ENCODE data around the gene CCDC170.

Gene CCDC170

GRCh38 chr6:151494936-151495320 lies 1.1 kb downstream of the CCDC170 start:
- H3F3A ChIP-seq (ENCODE audit: insufficient read depth, low read length), result no peaks in the 10 kb centered on the region
- no peak overlapping the region for H3K9ac ChIP-seq (ENCODE audit: low read length)
- peak overlapping the region; percentile 55 for H3K4me3 ChIP-seq (ENCODE audit: low read length)
- TF ChIP-seq EZH2 (optimal IDR thresholded peaks at IDR 0.05; ENCODE audit: low read depth, low read length), result no peak
- TF ChIP-seq EZH2phosphoT487 (IDR thresholded peaks at IDR 0.05; ENCODE audit: low read length), result no peak
- TF ChIP-seq CTCF (IDR thresholded peaks at IDR 0.05; ENCODE audit: low read length), result no peak
- DNase-seq, result no peak
- peak overlapping the region; percentile 76 for H3K4me2 ChIP-seq (ENCODE audit: low read depth, low read length)
- no peaks in the 10 kb centered on the region for H3K9me3 ChIP-seq (replicated peaks; ENCODE audit: insufficient read depth, low read length)
- H3K9me2 ChIP-seq (replicated peaks; ENCODE audit: insufficient read depth, low read length), result no peaks in the 10 kb centered on the region
- H3K4me1 ChIP-seq (ENCODE audit: low read length), result 0 out of 2 replicates have a peak, but pooled peaks cover 4% of the 10 kb centered on the region
- no peaks in the 10 kb centered on the region for H3K36me3 ChIP-seq (replicated peaks; ENCODE audit: insufficient read depth, low read length)
- no peaks in the 10 kb centered on the region for H3K79me2 ChIP-seq (ENCODE audit: low read length)
- no peak overlapping the region for H3K27ac ChIP-seq (ENCODE audit: low read length)
- no peak overlapping the region for H2AFZ ChIP-seq (ENCODE audit: low read length)
- H4K20me1 ChIP-seq (ENCODE audit: insufficient read depth, low read length), result no peaks in the 10 kb centered on the region
- H3K27me3 ChIP-seq (replicated peaks; ENCODE audit: insufficient read depth, low read length), result no peaks in the 10 kb centered on the region

- Histone ChIP-seq H3K9me3 (replicated peaks; ENCODE audit: insufficient read depth, low read length) (no peaks in the 10 kb centered on the region), H4K20me1 (ENCODE audit: insufficient read depth, low read length) (no peaks in the 10 kb centered on the region), H3K9me2 (replicated peaks; ENCODE audit: insufficient read depth, low read length) (no peaks in the 10 kb centered on the region), H3K27me3 (replicated peaks; ENCODE audit: insufficient read depth, low read length) (no peaks in the 10 kb centered on the region), H3F3A (ENCODE audit: insufficient read depth, low read length) (no peaks in the 10 kb centered on the region), H3K36me3 (replicated peaks; ENCODE audit: insufficient read depth, low read length) (no peaks in the 10 kb centered on the region), H3K4me1 (ENCODE audit: low read length) (0 out of 2 replicates have a peak, but pooled peaks cover 4% of the 10 kb centered on the region), H3K79me2 (ENCODE audit: low read length) (no peaks in the 10 kb centered on the region), H3K27ac (ENCODE audit: low read length) (no peak overlapping the region), H2AFZ (ENCODE audit: low read length) (no peak overlapping the region), H3K4me2 (ENCODE audit: low read depth, low read length) (no peak overlapping the region), H3K9ac (ENCODE audit: low read length) (no peak overlapping the region), H3K4me3 (ENCODE audit: low read length) (no peak overlapping the region)
- no peak for DNase-seq
- TF ChIP-seq EZH2 (optimal IDR thresholded peaks at IDR 0.05; ENCODE audit: low read depth, low read length), result no peak
- TF ChIP-seq EZH2phosphoT487 (IDR thresholded peaks at IDR 0.05; ENCODE audit: low read length), result no peak
- TF ChIP-seq CTCF (IDR thresholded peaks at IDR 0.05; ENCODE audit: low read length), result no peak
Measured at GRCh38 chr6:151495380-151495779, 1.6 kb downstream of the CCDC170 start.

DNA sequence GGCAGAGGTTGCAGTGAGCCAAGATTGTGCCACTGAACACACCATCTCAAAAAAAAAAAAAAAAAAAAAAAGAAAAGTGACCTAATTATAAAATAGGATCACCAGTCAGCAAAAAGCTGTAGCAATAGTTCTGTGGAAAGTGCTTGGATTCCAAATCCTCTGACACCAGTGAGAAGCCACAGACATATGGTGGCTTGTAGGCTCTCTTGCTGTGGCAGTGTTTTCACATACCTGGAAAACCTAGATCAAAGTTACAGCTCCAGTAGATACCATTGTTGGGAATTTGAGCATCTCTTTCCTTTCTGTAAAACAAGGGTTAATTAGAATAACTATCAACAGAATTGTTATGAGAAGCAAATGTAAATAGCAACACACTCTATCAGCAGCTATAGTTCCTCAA lies 4.1 kb downstream of the CCDC170 start:
- no peaks in the 10 kb centered on the region for H3K27me3 ChIP-seq (replicated peaks; ENCODE audit: insufficient read depth, low read length)
- no peaks in the 10 kb centered on the region for H3K9me3 ChIP-seq (replicated peaks; ENCODE audit: insufficient read depth, low read length)
- no peak for TF ChIP-seq EZH2phosphoT487 (IDR thresholded peaks at IDR 0.05; ENCODE audit: low read length)
- no peak for TF ChIP-seq CTCF (IDR thresholded peaks at IDR 0.05; ENCODE audit: low read length)
- TF ChIP-seq EZH2 (optimal IDR thresholded peaks at IDR 0.05; ENCODE audit: low read depth, low read length), result no peak
- no peaks in the 10 kb centered on the region for H3K9me2 ChIP-seq (replicated peaks; ENCODE audit: insufficient read depth, low read length)
- H3K27ac ChIP-seq (ENCODE audit: low read length), result no peak overlapping the region
- no peak overlapping the region for H2AFZ ChIP-seq (ENCODE audit: low read length)
- H3K4me2 ChIP-seq (ENCODE audit: low read depth, low read length), result no peak overlapping the region
- no peak overlapping the region for H3K4me3 ChIP-seq (ENCODE audit: low read length)
- no peaks in the 10 kb centered on the region for H3F3A ChIP-seq (ENCODE audit: insufficient read depth, low read length)
- H3K9ac ChIP-seq (ENCODE audit: low read length), result no peak overlapping the region
- H4K20me1 ChIP-seq (ENCODE audit: insufficient read depth, low read length), result no peaks in the 10 kb centered on the region
- H3K4me1 ChIP-seq (ENCODE audit: low read length), result 0 out of 2 replicates have a peak, but pooled peaks cover 4% of the 10 kb centered on the region
- H3K36me3 ChIP-seq (replicated peaks; ENCODE audit: insufficient read depth, low read length), result no peaks in the 10 kb centered on the region
- DNase-seq, result no peak
- H3K79me2 ChIP-seq (ENCODE audit: low read length), result no peaks in the 10 kb centered on the region

Data from MM.1S (cell line).